Osteoblast (primary cell): Measurements from ENCODE around the gene ADCY2. TPM values are rescaled to one million over a fixed set of nuclear protein-coding genes. Genes with fewer than 3 reads are reported as not detected.

Experiments
- DNase-seq: peaks from one replicate; pipeline ENCODE4 v3.0.0; 2011; ENCODE audit warnings: low spot score, mixed read lengths; ENCODE audit not compliant: insufficient read length; ENCODE audit errors: missing footprints
- H2AFZ ChIP-seq: 2 replicates; pipeline ENCODE4 v1.6.0; 2011; ENCODE audit warnings: mild to moderate bottlenecking, low read length
- H3K27ac ChIP-seq: 2 replicates; pipeline ENCODE4 v1.5.1; 2011; ENCODE audit warnings: mild to moderate bottlenecking, low read depth, low read length, moderate library complexity
- H3K27me3 ChIP-seq: 2 replicates; pipeline ENCODE4 v1.6.0; 2012; ENCODE audit warnings: mild to moderate bottlenecking, control low read depth, inconsistent platforms, low read length, moderate library complexity; ENCODE audit not compliant: insufficient read depth
- H3K36me3 ChIP-seq: 2 replicates; pipeline ENCODE4 v1.5.1; 2011; ENCODE audit warnings: mild to moderate bottlenecking, low read length, control low read depth, moderate library complexity; ENCODE audit not compliant: insufficient read depth
- H3K4me1 ChIP-seq: 2 replicates; pipeline ENCODE4 v1.5.1; 2011; ENCODE audit warnings: mild to moderate bottlenecking, low read length, control low read depth, moderate library complexity; ENCODE audit not compliant: insufficient read depth
- H3K4me2 ChIP-seq: 2 replicates; pipeline ENCODE4 v1.6.0; 2011; ENCODE audit warnings: mild to moderate bottlenecking, low read length; ENCODE audit not compliant: insufficient read depth
- H3K4me3 ChIP-seq: fragments of 200-600 bp; sonication (generic); 3 replicates; pipeline ENCODE4 v1.5.1; 2012; ENCODE audit warnings: mild to moderate bottlenecking, low read length, inconsistent platforms; ENCODE audit not compliant: insufficient read depth
- H3K79me2 ChIP-seq: 2 replicates; pipeline ENCODE4 v1.6.0; 2012; ENCODE audit warnings: mild to moderate bottlenecking, low read length, control low read depth, inconsistent platforms; ENCODE audit not compliant: insufficient read depth
- H3K9me3 ChIP-seq: 2 replicates; pipeline ENCODE4 v1.5.1; 2011; ENCODE audit warnings: low read depth, low read length, control low read depth
- H4K20me1 ChIP-seq: 2 replicates; pipeline ENCODE4 v1.6.0; 2012; ENCODE audit warnings: mild to moderate bottlenecking, low read length, control low read depth; ENCODE audit not compliant: insufficient read depth
- CTCF ChIP-seq: IDR thresholded peaks from 2 replicates; pipeline ENCODE4 v1.5.1; 2011; ENCODE audit warnings: mild to moderate bottlenecking, low read depth, low read length, moderate library complexity; ENCODE audit errors: extremely low read depth
- total RNA-seq: library from RNA; depleted of rRNA; stranded (reverse); fragments of >200 nt; gene quantifications from 2 replicates; pipeline ENCODE4 v1.2.3, GENCODE V29; 2012

ADCY2 gene
- total RNA-seq, 1 donor = under 0.01 TPM

GRCh38 chr5:7717691-7718090, 321.8 kb downstream of the ADCY2 start:
- Histone ChIP-seq H3K4me3 (no peak overlapping the region), H2AFZ (no peak overlapping the region), H3K27ac (no peak overlapping the region), H3K36me3 (no peaks in the 10 kb centered on the region), H3K4me1 (no peaks in the 10 kb centered on the region), H3K27me3 (no peaks in the 10 kb centered on the region), H3K4me2 (no peak overlapping the region), H3K9me3 (no peaks in the 10 kb centered on the region), H4K20me1 (no peaks in the 10 kb centered on the region), H3K79me2 (no peaks in the 10 kb centered on the region)
- no peak for TF ChIP-seq CTCF
- DNase-seq = no peak

- no peak for TF ChIP-seq CTCF
- Histone ChIP-seq H3K27me3 (no peaks in the 10 kb centered on the region), H3K9me3 (peaks cover 8% of the 10 kb centered on the region), H3K4me1 (no peaks in the 10 kb centered on the region), H3K4me3 (no peak overlapping the region), H4K20me1 (no peaks in the 10 kb centered on the region), H2AFZ (no peak overlapping the region), H3K27ac (no peak overlapping the region), H3K4me2 (no peak overlapping the region), H3K36me3 (no peaks in the 10 kb centered on the region), H3K79me2 (no peaks in the 10 kb centered on the region)
- no peak for DNase-seq
These were observed 332.1 kb downstream of the ADCY2 start for GRCh38 chr5:7728076-7728475.

- no peak overlapping the region for H2AFZ ChIP-seq
- H3K27me3 ChIP-seq = no peaks in the 10 kb centered on the region
- H4K20me1 ChIP-seq = no peaks in the 10 kb centered on the region
- H3K4me2 ChIP-seq = no peak overlapping the region
- H3K36me3 ChIP-seq = no peaks in the 10 kb centered on the region
- no peaks in the 10 kb centered on the region for H3K4me1 ChIP-seq
- H3K9me3 ChIP-seq = no peaks in the 10 kb centered on the region
- no peak for TF ChIP-seq CTCF
- no peak for DNase-seq
- H3K4me3 ChIP-seq = no peak overlapping the region
- no peaks in the 10 kb centered on the region for H3K79me2 ChIP-seq
- no peak overlapping the region for H3K27ac ChIP-seq
These were observed 345.6 kb downstream of the ADCY2 start for GRCh38 chr5:7741415-7742065.

GRCh38 chr5:7742241-7742656, 346.3 kb downstream of the ADCY2 start:
- no peaks in the 10 kb centered on the region for H3K79me2 ChIP-seq
- no peaks in the 10 kb centered on the region for H3K27me3 ChIP-seq
- no peaks in the 10 kb centered on the region for H4K20me1 ChIP-seq
- no peak for TF ChIP-seq CTCF
- H3K4me3 ChIP-seq = no peak overlapping the region
- H3K4me1 ChIP-seq = no peaks in the 10 kb centered on the region
- no peak overlapping the region for H3K4me2 ChIP-seq
- H3K9me3 ChIP-seq = no peaks in the 10 kb centered on the region
- no peak overlapping the region for H2AFZ ChIP-seq
- DNase-seq = no peak
- H3K27ac ChIP-seq = no peak overlapping the region
- H3K36me3 ChIP-seq = no peaks in the 10 kb centered on the region
